Activated naive CD4-positive, alpha-beta T cell treated with anti-CD3 and anti-CD28 coated beads, Interleukin-2, amount 50 U/mL, for 72 hours (primary cell): ENCODE measurements around the gene PAPPA2. TPM values are rescaled to one million over a fixed set of nuclear protein-coding genes. Genes with fewer than 3 reads are reported as not detected.

Experiments
- ATAC-seq, 2 donors: fragments of 150-1000 bp; cut with Tn5 transposase; 2 replicates each; pipeline ENCODE4 v1.10.0; 2021; ENCODE audit warnings: mild to moderate bottlenecking in 2 of 2, moderate library complexity in 2 of 2
- DNase-seq, 2 donors: peaks; one replicate each; pipeline ENCODE4 v3.0.0; 2021 to 2022; ENCODE audit warnings: low spot score in 2 of 2
- H3K27ac Mint-ChIP-seq, 2 donors: one replicate each; pipeline ENCODE4 v1.8.0; 2022; ENCODE audit warnings: mild to moderate bottlenecking in 2 of 2, mixed read lengths in 2 of 2
- H3K36me3 Mint-ChIP-seq, 2 donors: one replicate each; pipeline ENCODE4 v1.8.0; 2022; ENCODE audit warnings: mixed read lengths in 2 of 2
- H3K9me3 Mint-ChIP-seq, 2 donors: one replicate each; pipeline ENCODE4 v1.8.0; 2022; ENCODE audit warnings: mixed read lengths in 2 of 2
- total RNA-seq, 2 donors: library from RNA; stranded (reverse); gene quantifications; one replicate each; pipeline ENCODE4 v1.2.3, GENCODE V29; 2022

The PAPPA2 gene
- total RNA-seq, 2 donors from 2014 or later: 1.3 to 2.1 TPM

DNA sequence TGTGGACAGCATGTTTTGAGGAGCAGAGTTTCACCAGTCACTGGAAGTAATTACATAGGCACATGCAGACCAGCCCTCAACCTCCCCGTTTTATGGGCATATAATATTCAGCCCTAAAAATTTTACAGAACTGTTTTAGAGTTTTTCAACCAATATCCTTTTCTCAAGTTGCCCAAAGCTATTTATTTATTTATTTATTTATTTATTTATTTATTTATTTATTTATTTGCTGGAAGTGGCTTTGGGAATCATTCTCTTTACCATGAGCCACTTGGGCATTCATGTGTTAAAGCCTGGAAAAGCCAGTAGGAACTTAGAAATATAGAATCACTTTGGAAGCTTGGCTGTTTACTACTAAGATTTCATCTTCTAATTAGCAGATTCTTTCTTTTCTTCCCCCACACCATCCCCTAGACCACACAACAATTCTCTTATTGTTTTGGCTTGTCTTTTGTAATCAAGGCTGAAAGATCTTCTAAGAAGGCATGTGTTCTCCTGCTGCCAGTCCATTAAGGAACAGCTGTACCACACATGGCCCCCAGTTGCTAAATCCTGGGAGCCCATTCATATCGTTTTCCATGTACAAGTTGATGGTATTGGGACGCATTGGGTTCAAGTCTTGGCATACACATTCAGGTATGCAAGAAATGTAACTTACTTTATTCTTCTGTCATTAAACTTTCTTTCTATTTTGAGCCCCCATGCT lies 220.0 kb downstream of the PAPPA2 start:
- DNase-seq (no peak), ATAC-seq (no peak)
- Mint-ChIP-seq H3K27ac (no peak overlapping the region), H3K36me3 (no peaks in the 10 kb centered on the region), H3K9me3 (peaks cover 0 to 7% of the 10 kb centered on the region in 2 donors)

DNA sequence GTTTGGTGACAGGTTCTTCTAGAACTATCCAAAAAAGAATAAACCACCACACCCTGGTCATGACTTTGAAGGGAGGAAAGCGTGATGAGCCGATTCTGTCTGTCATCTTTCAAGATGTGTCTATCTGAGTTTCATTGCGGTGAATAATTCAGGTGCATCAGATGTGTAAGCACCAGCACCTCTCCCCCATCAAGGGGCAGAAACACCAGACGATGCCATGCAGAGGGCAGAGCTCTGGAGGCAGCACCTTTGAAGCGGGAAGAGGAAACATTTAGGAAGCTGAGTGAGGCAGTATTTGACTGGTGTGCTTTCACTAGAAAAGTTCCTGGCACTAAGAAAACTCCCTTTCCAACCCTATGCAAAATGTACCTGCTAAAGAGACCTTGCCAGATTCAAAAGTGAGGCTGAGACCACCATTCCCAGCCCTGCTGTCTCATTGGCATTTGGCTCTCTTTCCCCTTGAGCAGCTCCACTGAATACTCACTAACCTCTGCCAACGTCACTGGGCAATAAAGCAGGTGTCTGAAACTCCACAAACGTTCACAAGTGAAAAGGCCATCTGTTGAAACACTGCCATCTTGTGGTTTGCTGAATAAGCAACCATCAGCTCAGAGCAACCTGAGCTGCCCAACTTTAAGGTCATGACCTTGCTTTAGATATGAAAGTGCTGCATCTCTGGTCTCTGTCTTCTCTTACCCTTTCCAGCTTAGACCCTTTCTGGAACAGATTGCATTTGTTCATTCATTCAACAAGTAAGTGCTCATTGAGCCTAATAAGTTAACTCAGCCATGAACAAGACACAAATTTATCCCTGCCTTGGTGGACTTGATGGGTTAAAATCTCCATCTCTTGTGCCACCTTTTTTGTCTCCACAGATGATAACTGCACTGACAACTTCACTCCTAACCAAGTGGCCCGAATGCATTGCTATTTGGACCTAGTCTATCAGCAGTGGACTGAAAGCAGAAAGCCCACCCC lies 228.6 kb downstream of the PAPPA2 start:
- Mint-ChIP-seq H3K36me3 (no peaks in the 10 kb centered on the region), H3K9me3 (no peaks in the 10 kb centered on the region), H3K27ac (no peak overlapping the region)
- DNase-seq (no peak), ATAC-seq (peak; percentile 13 to 71)

- H3K27ac Mint-ChIP-seq: no peak overlapping the region
- no peak for DNase-seq
- H3K36me3 Mint-ChIP-seq: no peaks in the 10 kb centered on the region
- ATAC-seq: no peak
- H3K9me3 Mint-ChIP-seq: no peaks in the 10 kb centered on the region
Measured at GRCh38 chr1:176692431-176692830, 229.5 kb downstream of the PAPPA2 start.

- ATAC-seq (no peak), DNase-seq (no peak)
- Mint-ChIP-seq H3K36me3 (no peaks in the 10 kb centered on the region), H3K9me3 (no peaks in the 10 kb centered on the region), H3K27ac (no peak overlapping the region)
Measured at GRCh38 chr1:176692988-176693696, 230.2 kb downstream of the PAPPA2 start.

GRCh38 chr1:176693697-176694329 lies 230.8 kb downstream of the PAPPA2 start:
- Mint-ChIP-seq H3K27ac (no peak overlapping the region), H3K36me3 (no peaks in the 10 kb centered on the region), H3K9me3 (no peaks in the 10 kb centered on the region)
- ATAC-seq (no peak), DNase-seq (no peak)

- H3K27ac Mint-ChIP-seq: no peak overlapping the region
- no peaks in the 10 kb centered on the region for H3K9me3 Mint-ChIP-seq
- no peaks in the 10 kb centered on the region for H3K36me3 Mint-ChIP-seq
- ATAC-seq (no peak), DNase-seq (no peak)
Measured at GRCh38 chr1:176694713-176695112, 231.7 kb downstream of the PAPPA2 start.

GRCh38 chr1:176696109-176696508 lies 233.1 kb downstream of the PAPPA2 start:
- no peak for ATAC-seq
- Mint-ChIP-seq H3K36me3 (no peaks in the 10 kb centered on the region), H3K9me3 (no peaks in the 10 kb centered on the region), H3K27ac (no peak overlapping the region)
- no peak for DNase-seq

- Mint-ChIP-seq H3K27ac (no peak overlapping the region), H3K36me3 (no peaks in the 10 kb centered on the region), H3K9me3 (no peaks in the 10 kb centered on the region)
- no peak for DNase-seq
- no peak for ATAC-seq
Measured at GRCh38 chr1:176696689-176697088, 233.7 kb downstream of the PAPPA2 start.

- Mint-ChIP-seq H3K36me3 (no peaks in the 10 kb centered on the region), H3K9me3 (no peaks in the 10 kb centered on the region), H3K27ac (no peak overlapping the region)
- no peak for ATAC-seq
- DNase-seq: no peak
Measured at GRCh38 chr1:176699821-176700220, 236.8 kb downstream of the PAPPA2 start.

- H3K36me3 Mint-ChIP-seq: no peaks in the 10 kb centered on the region
- DNase-seq (no peak), ATAC-seq (no peak)
- H3K9me3 Mint-ChIP-seq: no peaks in the 10 kb centered on the region
- no peak overlapping the region for H3K27ac Mint-ChIP-seq
Measured at GRCh38 chr1:176701151-176701866, 238.3 kb downstream of the PAPPA2 start.

- Mint-ChIP-seq H3K36me3 (no peaks in the 10 kb centered on the region), H3K9me3 (no peaks in the 10 kb centered on the region), H3K27ac (no peak overlapping the region)
- ATAC-seq (no peak), DNase-seq (no peak)
Measured at GRCh38 chr1:176702901-176703300, 239.9 kb downstream of the PAPPA2 start.

DNA sequence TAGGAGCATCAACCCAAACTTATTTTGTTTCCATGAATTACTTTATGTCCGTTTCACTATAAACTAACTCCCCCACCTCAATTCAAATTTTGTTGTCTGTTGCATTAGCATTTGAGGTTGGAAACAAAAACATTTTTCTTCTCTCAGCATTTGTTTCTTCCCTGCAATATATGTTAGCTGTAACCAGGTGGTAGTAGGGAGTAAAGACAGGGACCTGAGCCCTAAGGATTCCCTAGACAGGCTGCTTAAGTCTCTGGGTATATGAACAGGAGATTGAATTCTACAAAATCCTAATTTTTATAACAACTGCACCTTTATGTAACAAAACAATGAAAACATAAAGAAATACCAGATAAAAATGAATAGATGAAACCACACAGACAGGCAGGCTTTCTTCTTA lies 242.6 kb downstream of the PAPPA2 start:
- Mint-ChIP-seq H3K9me3 (no peaks in the 10 kb centered on the region), H3K36me3 (no peaks in the 10 kb centered on the region), H3K27ac (no peak overlapping the region)
- DNase-seq (no peak), ATAC-seq (no peak)

- H3K27ac Mint-ChIP-seq: no peak overlapping the region
- ATAC-seq (no peak), DNase-seq (no peak)
- H3K36me3 Mint-ChIP-seq: no peaks in the 10 kb centered on the region
- peaks cover 0 to 5% of the 10 kb centered on the region in 2 donors for H3K9me3 Mint-ChIP-seq
Measured at GRCh38 chr1:176717066-176717750, 254.2 kb downstream of the PAPPA2 start.

- Mint-ChIP-seq H3K36me3 (no peaks in the 10 kb centered on the region), H3K9me3 (no peaks in the 10 kb centered on the region), H3K27ac (no peak overlapping the region)
- ATAC-seq (no peak), DNase-seq (no peak)
Measured at GRCh38 chr1:176719447-176719846, 256.5 kb downstream of the PAPPA2 start.

DNA sequence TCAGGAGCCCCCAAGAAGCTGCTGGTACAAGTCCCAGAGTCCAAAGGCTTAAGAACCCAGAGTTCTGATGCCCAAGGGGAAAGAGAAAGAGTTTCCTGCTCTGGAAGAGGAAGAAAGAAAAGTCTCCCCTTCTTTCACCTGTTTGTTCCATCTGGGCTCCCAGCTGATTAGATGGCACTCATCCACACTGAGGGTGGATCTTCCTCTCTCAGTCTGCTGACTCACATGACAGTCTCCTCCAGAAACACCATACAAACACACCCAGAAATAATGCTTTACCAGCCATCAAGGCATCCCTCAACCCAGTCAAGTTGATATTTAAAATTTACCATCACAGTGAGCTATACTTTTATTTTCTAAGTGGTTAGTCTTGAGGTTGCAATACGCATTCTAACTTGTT lies 257.9 kb downstream of the PAPPA2 start:
- no peaks in the 10 kb centered on the region for H3K36me3 Mint-ChIP-seq
- no peak for ATAC-seq

GRCh38 chr1:176733661-176734060 lies 270.7 kb downstream of the PAPPA2 start:
- Mint-ChIP-seq H3K27ac (no peak overlapping the region), H3K36me3 (no peaks in the 10 kb centered on the region), H3K9me3 (no peaks in the 10 kb centered on the region)
- DNase-seq (no peak), ATAC-seq (no peak)

More for the DNA sequence above, 257.9 kb downstream of the PAPPA2 start:
- Mint-ChIP-seq H3K9me3 (no peaks in the 10 kb centered on the region), H3K27ac (no peak overlapping the region)
- no peak for DNase-seq
